Measurements from ENCODE around the gene DENND1A. TPM values are rescaled to one million over a fixed set of nuclear protein-coding genes. Genes with fewer than 3 reads are reported as not detected.
A peak's percentile ranks its signal among the peaks of the same experiment; 100 is the strongest.

The DENND1A gene
- total and polyA plus RNA-seq, 4 donors, result 13.4 to 30.5 (median 28.3) TPM

- Histone ChIP-seq H3K27ac (ENCODE audit: low read depth, low read length) (peak overlapping the region; percentile 42), H3K4me1 (ENCODE audit: control insufficient read depth, insufficient read depth, low read length) (peaks cover 25% of the 10 kb centered on the region), H3K4me3 (ENCODE audit: low read depth, low read length) (no peak overlapping the region), H3K9me3 (ENCODE audit: control insufficient read depth, insufficient read depth, low read length) (no peaks in the 10 kb centered on the region), H3K36me3 (ENCODE audit: control insufficient read depth, insufficient read depth, low read length) (peaks cover 8% of the 10 kb centered on the region), H3K27me3 (ENCODE audit: control insufficient read depth, insufficient read depth, low read length) (no peaks in the 10 kb centered on the region)
- peak in 2 of 6 donors; percentile 35 to 70 for DNase-seq (ENCODE audit: low read depth in 4 of 6, low spot score in 6 of 6)
- 58% methylated on average over 6 of the region's 10 CpGs for WGBS (ENCODE audit: insufficient coverage)
Observed at GRCh38 chr9:123551734-123552133, 378.2 kb downstream of the DENND1A start.

- Histone ChIP-seq H3K9me3 (ENCODE audit: control insufficient read depth, insufficient read depth, low read length) (no peaks in the 10 kb centered on the region), H3K27me3 (ENCODE audit: control insufficient read depth, insufficient read depth, low read length) (no peaks in the 10 kb centered on the region), H3K4me3 (ENCODE audit: low read depth, low read length) (no peak overlapping the region), H3K27ac (ENCODE audit: low read depth, low read length) (peak overlapping the region; percentile 42), H3K36me3 (ENCODE audit: control insufficient read depth, insufficient read depth, low read length) (peaks cover 5% of the 10 kb centered on the region), H3K4me1 (ENCODE audit: control insufficient read depth, insufficient read depth, low read length) (peaks cover 25% of the 10 kb centered on the region)
- WGBS (ENCODE audit: insufficient coverage), result 18% methylated on average over 4 of the region's 5 CpGs
- peak in 4 of 6 donors; percentile 53 to 93 (median 80) for DNase-seq (ENCODE audit: low read depth in 4 of 6, low spot score in 6 of 6)
Observed at GRCh38 chr9:123550797-123551196, 379.1 kb downstream of the DENND1A start.

- no peaks in the 10 kb centered on the region for H3K27me3 ChIP-seq (ENCODE audit: control insufficient read depth, insufficient read depth, low read length)
- peaks cover 25% of the 10 kb centered on the region for H3K4me1 ChIP-seq (ENCODE audit: control insufficient read depth, insufficient read depth, low read length)
- no peaks in the 10 kb centered on the region for H3K9me3 ChIP-seq (ENCODE audit: control insufficient read depth, insufficient read depth, low read length)
- WGBS (ENCODE audit: insufficient coverage), result 42% methylated on average over 3 of the region's 3 CpGs
- H3K27ac ChIP-seq (ENCODE audit: low read depth, low read length), result no peak overlapping the region
- no peak overlapping the region for H3K4me3 ChIP-seq (ENCODE audit: low read depth, low read length)
- H3K36me3 ChIP-seq (ENCODE audit: control insufficient read depth, insufficient read depth, low read length), result peaks cover 5% of the 10 kb centered on the region
- peak in 1 of 6 donors; percentile 17 for DNase-seq (ENCODE audit: low read depth in 4 of 6, low spot score in 6 of 6)
Observed at GRCh38 chr9:123550012-123550411, 379.9 kb downstream of the DENND1A start.

GRCh38 chr9:123548741-123549545, 381.0 kb downstream of the DENND1A start:
- DNase-seq (ENCODE audit: low read depth in 4 of 6, low spot score in 6 of 6), result no peak
- H3K36me3 ChIP-seq (ENCODE audit: control insufficient read depth, insufficient read depth, low read length), result peaks cover 5% of the 10 kb centered on the region
- no peak overlapping the region for H3K27ac ChIP-seq (ENCODE audit: low read depth, low read length)
- H3K4me3 ChIP-seq (ENCODE audit: low read depth, low read length), result no peak overlapping the region
- no peaks in the 10 kb centered on the region for H3K27me3 ChIP-seq (ENCODE audit: control insufficient read depth, insufficient read depth, low read length)
- H3K4me1 ChIP-seq (ENCODE audit: control insufficient read depth, insufficient read depth, low read length), result peaks cover 25% of the 10 kb centered on the region
- no peaks in the 10 kb centered on the region for H3K9me3 ChIP-seq (ENCODE audit: control insufficient read depth, insufficient read depth, low read length)
- 90% methylated on average over 6 of the region's 9 CpGs for WGBS (ENCODE audit: insufficient coverage)

- Histone ChIP-seq H3K9me3 (ENCODE audit: control insufficient read depth, insufficient read depth, low read length) (no peaks in the 10 kb centered on the region), H3K4me1 (ENCODE audit: control insufficient read depth, insufficient read depth, low read length) (peaks cover 7% of the 10 kb centered on the region), H3K4me3 (ENCODE audit: low read depth, low read length) (no peak overlapping the region), H3K36me3 (ENCODE audit: control insufficient read depth, insufficient read depth, low read length) (no peaks in the 10 kb centered on the region), H3K27ac (ENCODE audit: low read depth, low read length) (no peak overlapping the region), H3K27me3 (ENCODE audit: control insufficient read depth, insufficient read depth, low read length) (no peaks in the 10 kb centered on the region)
- whole genome bisulfite sequencing (ENCODE audit: insufficient coverage), result no CpG with 5 or more reads among the region's 3 CpGs
- peak in 3 of 6 donors; percentile 53 to 87 (median 78) for DNase-seq (ENCODE audit: low read depth in 4 of 6, low spot score in 6 of 6)
Observed at GRCh38 chr9:123544007-123544827, 385.7 kb downstream of the DENND1A start.

GRCh38 chr9:123543492-123543891, 386.4 kb downstream of the DENND1A start:
- Histone ChIP-seq H3K4me3 (ENCODE audit: low read depth, low read length) (no peak overlapping the region), H3K36me3 (ENCODE audit: control insufficient read depth, insufficient read depth, low read length) (no peaks in the 10 kb centered on the region), H3K27me3 (ENCODE audit: control insufficient read depth, insufficient read depth, low read length) (no peaks in the 10 kb centered on the region), H3K4me1 (ENCODE audit: control insufficient read depth, insufficient read depth, low read length) (peaks cover 7% of the 10 kb centered on the region), H3K27ac (ENCODE audit: low read depth, low read length) (no peak overlapping the region), H3K9me3 (ENCODE audit: control insufficient read depth, insufficient read depth, low read length) (no peaks in the 10 kb centered on the region)
- 75% methylated on average over 8 of the region's 8 CpGs for WGBS (ENCODE audit: insufficient coverage)
- no peak for DNase-seq (ENCODE audit: low read depth in 4 of 6, low spot score in 6 of 6)

- WGBS (ENCODE audit: insufficient coverage), result 80% methylated on average over 10 of the region's 11 CpGs
- DNase-seq (ENCODE audit: low read depth in 4 of 6, low spot score in 6 of 6), result no peak
- Histone ChIP-seq H3K9me3 (ENCODE audit: control insufficient read depth, insufficient read depth, low read length) (no peaks in the 10 kb centered on the region), H3K36me3 (ENCODE audit: control insufficient read depth, insufficient read depth, low read length) (no peaks in the 10 kb centered on the region), H3K4me1 (ENCODE audit: control insufficient read depth, insufficient read depth, low read length) (peaks cover 7% of the 10 kb centered on the region), H3K27me3 (ENCODE audit: control insufficient read depth, insufficient read depth, low read length) (no peaks in the 10 kb centered on the region), H3K27ac (ENCODE audit: low read depth, low read length) (no peak overlapping the region), H3K4me3 (ENCODE audit: low read depth, low read length) (no peak overlapping the region)
Observed at GRCh38 chr9:123542435-123543225, 387.3 kb downstream of the DENND1A start.

- H3K4me1 ChIP-seq (ENCODE audit: control insufficient read depth, insufficient read depth, low read length), result peaks cover 7% of the 10 kb centered on the region
- no peaks in the 10 kb centered on the region for H3K9me3 ChIP-seq (ENCODE audit: control insufficient read depth, insufficient read depth, low read length)
- H3K4me3 ChIP-seq (ENCODE audit: low read depth, low read length), result no peak overlapping the region
- no peaks in the 10 kb centered on the region for H3K27me3 ChIP-seq (ENCODE audit: control insufficient read depth, insufficient read depth, low read length)
- no CpG with 5 or more reads among the region's 5 CpGs for WGBS (ENCODE audit: insufficient coverage)
- no peak for DNase-seq (ENCODE audit: low read depth in 4 of 6, low spot score in 6 of 6)
- H3K27ac ChIP-seq (ENCODE audit: low read depth, low read length), result no peak overlapping the region
- H3K36me3 ChIP-seq (ENCODE audit: control insufficient read depth, insufficient read depth, low read length), result no peaks in the 10 kb centered on the region
Observed at GRCh38 chr9:123541411-123541810, 388.5 kb downstream of the DENND1A start.

GRCh38 chr9:123540457-123540856, 389.5 kb downstream of the DENND1A start:
- H3K4me3 ChIP-seq (ENCODE audit: low read depth, low read length), result no peak overlapping the region
- DNase-seq (ENCODE audit: low read depth in 4 of 6, low spot score in 6 of 6), result peak in 1 of 6 donors; percentile 88
- 47% methylated on average over 1 of the region's 3 CpGs for WGBS (ENCODE audit: insufficient coverage)
- H3K4me1 ChIP-seq (ENCODE audit: control insufficient read depth, insufficient read depth, low read length), result peaks cover 7% of the 10 kb centered on the region
- no peak overlapping the region for H3K27ac ChIP-seq (ENCODE audit: low read depth, low read length)
- H3K9me3 ChIP-seq (ENCODE audit: control insufficient read depth, insufficient read depth, low read length), result no peaks in the 10 kb centered on the region
- no peaks in the 10 kb centered on the region for H3K36me3 ChIP-seq (ENCODE audit: control insufficient read depth, insufficient read depth, low read length)
- H3K27me3 ChIP-seq (ENCODE audit: control insufficient read depth, insufficient read depth, low read length), result no peaks in the 10 kb centered on the region

All from spinal cord (tissue), 10 donors.